HCT116 (cell line): Measurements from ENCODE around the gene GRM2. TPM values are rescaled to one million over a fixed set of nuclear protein-coding genes. Genes with fewer than 3 reads are reported as not detected.

ENCODE experiments used
- ATAC-seq: fragments of 200-7000 bp; cut with Tn5 transposase; 2 replicates; pipeline ENCODE4 v1.9.1; 2020; ENCODE audit warnings: mild to moderate bottlenecking, moderate library complexity
- BruUV-seq: library from RNA; stranded (reverse); fragments of 400-500 nt; replicated peaks from 2 replicates; lab custom pipeline; 2021; lab: Mats Ljungman, UMichigan
- CTCF ChIA-PET: fragments of 300-600 bp; sonication (Branson Sonifier 250); formaldehyde crosslinking; loops from one replicate; lab custom pipeline; 2021; ENCODE audit warnings: antibody characterized with exemption; lab: Charles Lee
- POLR2A ChIA-PET: fragments of 300-600, 350-600 bp; sonication (Branson Sonifier 250); formaldehyde crosslinking; loops from one replicate; lab custom pipeline; 2021; ENCODE audit warnings: antibody characterized with exemption; lab: Charles Lee
- RAD21 ChIA-PET, 2 experiments: fragments of 300-600 bp; sonication (Branson Sonifier 250); formaldehyde crosslinking; loops; one replicate each; lab custom pipeline; 2023; ENCODE audit warnings: low total read pairs in 2 of 2; ENCODE audit not compliant: uncharacterized antibody in 2 of 2, unreplicated experiment in 2 of 2, low non-redundant PET in 1 of 2; lab: Charles Lee
- DNase-seq: peaks from one replicate; pipeline ENCODE4 v3.0.0-alpha.2; 2010; ENCODE audit warnings: low read depth, low spot score
- H2AFZ ChIP-seq: fragments of 200-600 bp; shearing (Covaris generic), sonication (generic); 2 replicates; pipeline ENCODE4 v1.6.1; 2017; ENCODE audit warnings: low read depth, mixed run types, mixed read lengths, antibody characterized with exemption, low read length; ENCODE audit not compliant: poor library complexity, severe bottlenecking
- H3K27ac ChIP-seq: 2 replicates; pipeline ENCODE4 v1.5.1; 2012; ENCODE audit warnings: low read depth, low read length
- H3K27me3 ChIP-seq: fragments of 200-600 bp; sonication (generic); 2 replicates; pipeline ENCODE4 v1.6.1; 2016; ENCODE audit warnings: mixed run types, low read length, mixed read lengths; ENCODE audit not compliant: insufficient read depth
- H3K36me3 ChIP-seq, 2 experiments: fragments of 200-500 bp in 1 of 2; fragments of 200-600 bp in 1 of 2; sonication (Bioruptor generic) in 1 of 2; sonication (generic) in 1 of 2; 2 replicates each; pipeline versions ENCODE4 v1.5.1 to v1.6.1; 2014 to 2016; ENCODE audit warnings: low read length in 2 of 2, inconsistent platforms in 1 of 2, mixed read lengths in 1 of 2, mixed run types in 1 of 2; ENCODE audit not compliant: insufficient read depth in 2 of 2, control insufficient read depth in 1 of 2
- H3K4me1 ChIP-seq, 2 experiments: fragments of 200-600 bp in 1 of 2; sonication (generic) in 1 of 2; 2 replicates each; pipeline versions ENCODE4 v1.5.1 to v1.6.1; 2012 to 2017; ENCODE audit warnings: low read length in 2 of 2, inconsistent platforms in 1 of 2, mild to moderate bottlenecking in 1 of 2, mixed read lengths in 1 of 2, mixed run types in 1 of 2, moderate library complexity in 1 of 2; ENCODE audit not compliant: insufficient read depth in 2 of 2, control insufficient read depth in 1 of 2
- H3K4me2 ChIP-seq: fragments of 200-600 bp; sonication (generic); 2 replicates; pipeline ENCODE4 v1.6.1; 2017; ENCODE audit warnings: mixed run types, low read length, mixed read lengths
- H3K4me3 ChIP-seq, 2 experiments: fragments of 200-600 bp in 1 of 2; sonication (generic) in 1 of 2; replicated peaks in 1 of 2; 2 replicates each; pipeline ENCODE4 v1.5.1; 2011 to 2016; ENCODE audit warnings: low read length in 2 of 2, control low read depth in 1 of 2, low read depth in 1 of 2, mild to moderate bottlenecking in 1 of 2, mixed read lengths in 1 of 2, mixed run types in 1 of 2
- H3K79me2 ChIP-seq: fragments of 200-600 bp; sonication (generic); 2 replicates; pipeline ENCODE4 v1.6.1; 2017; ENCODE audit warnings: mild to moderate bottlenecking, mixed run types, low read length, moderate library complexity, mixed read lengths; ENCODE audit not compliant: insufficient read depth
- H3K9ac ChIP-seq: fragments of 200-600 bp; sonication (generic); 2 replicates; pipeline ENCODE4 v1.6.1; 2016; ENCODE audit warnings: low read length, mixed read lengths
- H3K9me2 ChIP-seq: fragments of 200-600 bp; sonication (generic), shearing (Covaris generic); 2 replicates; pipeline ENCODE4 v1.6.1; 2017; ENCODE audit warnings: mixed run types, mild to moderate bottlenecking, moderate library complexity; ENCODE audit not compliant: insufficient read depth
- H3K9me3 ChIP-seq, 2 experiments: fragments of 200-500 bp in 1 of 2; fragments of 200-600 bp in 1 of 2; sonication (Bioruptor generic) in 1 of 2; sonication (generic) in 1 of 2; 2 replicates each; pipeline ENCODE4 v1.6.1; 2014 to 2017; ENCODE audit warnings: low read length in 2 of 2, mixed read lengths in 2 of 2, inconsistent platforms in 1 of 2, low read depth in 1 of 2, mild to moderate bottlenecking in 1 of 2, mixed run types in 1 of 2, moderate library complexity in 1 of 2; ENCODE audit not compliant: control insufficient read depth in 1 of 2, insufficient read depth in 1 of 2
- H4K20me1 ChIP-seq: fragments of 200-600 bp; sonication (generic), shearing (Covaris generic); 2 replicates; pipeline ENCODE4 v1.6.1; 2017; ENCODE audit warnings: mixed run types, mild to moderate bottlenecking, moderate library complexity; ENCODE audit not compliant: insufficient read depth
- ATF3 ChIP-seq: IDR thresholded peaks from 2 replicates; pipeline ENCODE4 v1.6.1; 2012
- EGR1 ChIP-seq: IDR thresholded peaks from 2 replicates; pipeline ENCODE4 v1.6.1; 2012; ENCODE audit warnings: low read depth
- FOSL1 ChIP-seq: IDR thresholded peaks from 2 replicates; pipeline ENCODE4 v1.6.1; 2012; ENCODE audit warnings: low read depth
- MAX ChIP-seq: IDR thresholded peaks from 2 replicates; pipeline ENCODE4 v1.6.1; 2012
- POLR2AphosphoS5 ChIP-seq: IDR thresholded peaks from 2 replicates; pipeline ENCODE4 v1.6.1; 2011; ENCODE audit warnings: mild to moderate bottlenecking, low read depth, low read length, moderate library complexity
- SRF ChIP-seq: IDR thresholded peaks from 2 replicates; pipeline ENCODE4 v1.6.1; 2012; ENCODE audit warnings: low read depth
- TCF7L2 ChIP-seq: IDR thresholded peaks from 2 replicates; pipeline ENCODE4 v1.7.0; 2011; ENCODE audit warnings: borderline replicate concordance, inconsistent platforms; ENCODE audit not compliant: insufficient read depth, insufficient read length; ENCODE audit errors: extremely low read depth
- YY1 ChIP-seq: IDR thresholded peaks from 2 replicates; pipeline ENCODE4 v1.6.1; 2011; ENCODE audit warnings: low read length, low read depth, moderate library complexity, mild to moderate bottlenecking; ENCODE audit not compliant: insufficient replicate concordance; ENCODE audit errors: extremely low read depth
- ZNF274 ChIP-seq: fragments of 200-500 bp; sonication (Bioruptor generic); IDR thresholded peaks from 2 replicates; pipeline ENCODE4 v1.6.1; 2014; ENCODE audit warnings: mild to moderate bottlenecking, low read depth, low read length, inconsistent platforms
- intact Hi-C: fragments of 100-400 bp; cut with micrococcal nuclease; formaldehyde crosslinking; loops from 2 replicates; pipeline ENCODE4 v1.10.0; 2022
- total RNA-seq: library from RNA; stranded (reverse); gene quantifications from one replicate; pipeline ENCODE4 v1.2.1, GENCODE V29; 2021; ENCODE audit not compliant: unreplicated experiment

GRM2 gene
- total RNA-seq, 1 experiment from 2014 or later: 0.32 TPM

GRCh38 chr3:51688206-51688600, 18.7 kb upstream of the GRM2 start:
- DNase-seq (no peak), ATAC-seq (no peak)
- intact Hi-C loops: no loop called here
- H3K9me3 ChIP-seq: no peaks in the 10 kb centered on the region
- no peaks in the 10 kb centered on the region for H4K20me1 ChIP-seq
- no peaks in the 10 kb centered on the region for H3K9me2 ChIP-seq
- no peaks in the 10 kb centered on the region for H3K79me2 ChIP-seq
- H3K27ac ChIP-seq: no peak overlapping the region
- no peaks in the 10 kb centered on the region for H3K27me3 ChIP-seq
- peaks cover 8 to 13% of the 10 kb centered on the region in 2 experiments; a peak in 3 of 4 replicates for H3K36me3 ChIP-seq
- TF ChIP-seq ATF3 (no peak), EGR1 (no peak), ZNF274 (no peak), MAX (no peak), YY1 (no peak), FOSL1 (no peak), POLR2AphosphoS5 (no peak)
- POLR2A ChIA-PET: no interaction called here
- no peaks in the 10 kb centered on the region for H3K4me1 ChIP-seq
- no peak overlapping the region for H3K9ac ChIP-seq
- H3K4me3 ChIP-seq: no peak overlapping the region
- H3K4me2 ChIP-seq: no peak overlapping the region
- RAD21 ChIA-PET: no interaction called here
- BruUV-seq: no TSS peak
- no peak overlapping the region for H2AFZ ChIP-seq
- CTCF ChIA-PET: no interaction called here

GRCh38 chr3:51691021-51691420, 15.8 kb upstream of the GRM2 start:
- BruUV-seq: no TSS peak
- no peak for DNase-seq
- POLR2A ChIA-PET: no interaction called here

More at GRCh38 chr3:51691021-51691420, 15.8 kb upstream of the GRM2 start:
- Histone ChIP-seq H3K36me3 (no peaks in the 10 kb centered on the region), H3K9me3 (no peaks in the 10 kb centered on the region), H4K20me1 (no peaks in the 10 kb centered on the region), H2AFZ (no peak overlapping the region), H3K9me2 (no peaks in the 10 kb centered on the region), H3K4me1 (no peaks in the 10 kb centered on the region), H3K4me2 (no peak overlapping the region), H3K27ac (no peak overlapping the region), H3K9ac (no peak overlapping the region), H3K27me3 (no peaks in the 10 kb centered on the region), H3K4me3 (no peak overlapping the region), H3K79me2 (no peaks in the 10 kb centered on the region)
- ChIA-PET CTCF (interaction anchor here (2.1 kb wide), 1 partner anchor 28 kb away, joined by 5 read pairs; no protein-coding TSS in a partner anchor), RAD21 (interaction anchor here in 1 of 2 experiments (0.6 kb wide), 1 partner anchor 27 kb away, joined by 4 read pairs; no protein-coding TSS in a partner anchor)
- intact Hi-C loops: no loop called here
- no peak for ATAC-seq
- TF ChIP-seq SRF (no peak), POLR2AphosphoS5 (no peak), TCF7L2 (no peak)
